SJSA1 (cell line): ENCODE measurements around the gene THAP12. TPM values are rescaled to one million over a fixed set of nuclear protein-coding genes. Genes with fewer than 3 reads are reported as not detected.
"Not testable (repeated sequence)": the region's sequence is repeated elsewhere in the genome, so short reads cannot be mapped to it uniquely, and the experiment has no call there.

Experiments
- DNase-seq, 2 experiments: peaks; one replicate each; pipeline ENCODE4 v3.0.0-alpha.2; 2015 to 2020; ENCODE audit warnings: low spot score in 2 of 2, low read depth in 1 of 2
- H3K27ac ChIP-seq: fragments of 250-450 bp; sonication (Bioruptor Pico); 2 replicates; pipeline ENCODE4 v1.5.1; 2020; ENCODE audit warnings: mild to moderate bottlenecking, moderate library complexity
- H3K27me3 ChIP-seq: fragments of 250-450 bp; sonication (Bioruptor Pico); replicated peaks from 2 replicates; pipeline ENCODE4 v1.5.1; 2020; ENCODE audit warnings: mild to moderate bottlenecking, moderate library complexity
- H3K36me3 ChIP-seq: fragments of 250-450 bp; sonication (Bioruptor Pico); 2 replicates; pipeline ENCODE4 v1.5.1; 2020; ENCODE audit warnings: mild to moderate bottlenecking
- H3K4me1 ChIP-seq: fragments of 250-450 bp; sonication (Bioruptor Pico); replicated peaks from 2 replicates; pipeline ENCODE4 v1.6.1; 2021; ENCODE audit warnings: mild to moderate bottlenecking
- H3K4me3 ChIP-seq: fragments of 250-450 bp; sonication (Bioruptor Pico); 2 replicates; pipeline ENCODE4 v1.5.1; 2020; ENCODE audit warnings: mild to moderate bottlenecking
- H3K9me3 ChIP-seq: fragments of 250-450 bp; sonication (Bioruptor Pico); replicated peaks from 2 replicates; pipeline ENCODE4 v1.5.1; 2020; ENCODE audit warnings: mild to moderate bottlenecking
- total RNA-seq: library from RNA; depleted of rRNA; stranded (reverse); fragments of >200 nt; shearing (Covaris generic); gene quantifications from 2 replicates; pipeline ENCODE4 v1.2.3, GENCODE V29; 2014

The THAP12 gene
- total RNA-seq, 1 experiment from 2014 or later, result 27.2 TPM

DNA sequence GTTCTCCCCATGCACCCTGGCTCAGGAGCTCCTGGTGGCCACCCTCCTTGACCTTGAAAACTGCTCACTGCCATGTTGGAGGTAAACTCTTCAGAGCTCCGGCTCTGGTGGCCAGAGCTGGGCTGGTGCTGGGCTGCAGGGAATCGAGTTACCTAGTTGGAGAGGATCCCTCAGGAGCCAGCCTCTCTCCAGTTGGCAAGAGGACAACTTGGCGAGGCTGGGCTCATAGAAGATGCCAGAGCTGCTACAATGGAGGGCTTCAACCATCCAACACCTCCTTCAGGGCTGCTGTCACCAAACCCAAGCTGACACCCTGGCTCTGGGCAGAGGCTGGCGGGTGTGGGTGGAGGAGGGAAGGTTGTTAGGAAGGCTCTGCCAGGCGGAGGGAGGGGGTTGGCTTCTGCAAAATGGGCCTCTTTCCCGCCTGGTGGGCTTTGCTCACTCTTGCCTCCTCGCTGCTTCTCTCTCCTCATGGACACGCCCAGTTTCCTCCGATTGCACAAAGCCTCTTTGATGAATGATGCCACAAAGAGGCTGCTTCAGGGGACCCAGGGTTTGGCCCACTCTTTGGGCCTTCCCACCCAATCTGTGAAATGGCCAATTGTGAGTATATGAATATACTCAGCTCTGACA lies 53.1 kb downstream of the THAP12 start:
- Histone ChIP-seq H3K4me3 (no peak overlapping the region), H3K4me1 (no peaks in the 10 kb centered on the region), H3K36me3 (no peaks in the 10 kb centered on the region), H3K9me3 (no peaks in the 10 kb centered on the region), H3K27me3 (no peaks in the 10 kb centered on the region), H3K27ac (no peak overlapping the region)
- no peak for DNase-seq

GRCh38 chr11:76327202-76327601 lies 53.7 kb downstream of the THAP12 start:
- DNase-seq, result no peak
- Histone ChIP-seq H3K36me3 (no peaks in the 10 kb centered on the region), H3K4me1 (no peaks in the 10 kb centered on the region), H3K27me3 (no peaks in the 10 kb centered on the region), H3K27ac (no peak overlapping the region), H3K9me3 (no peaks in the 10 kb centered on the region), H3K4me3 (no peak overlapping the region)

- DNase-seq, result no peak
- H3K9me3 ChIP-seq, result no peaks in the 10 kb centered on the region
- no peaks in the 10 kb centered on the region for H3K36me3 ChIP-seq
- no peaks in the 10 kb centered on the region for H3K4me1 ChIP-seq
- no peak overlapping the region for H3K4me3 ChIP-seq
- no peak overlapping the region for H3K27ac ChIP-seq
- no peaks in the 10 kb centered on the region for H3K27me3 ChIP-seq
Measured at GRCh38 chr11:76325185-76325584, 55.7 kb downstream of the THAP12 start.

DNA sequence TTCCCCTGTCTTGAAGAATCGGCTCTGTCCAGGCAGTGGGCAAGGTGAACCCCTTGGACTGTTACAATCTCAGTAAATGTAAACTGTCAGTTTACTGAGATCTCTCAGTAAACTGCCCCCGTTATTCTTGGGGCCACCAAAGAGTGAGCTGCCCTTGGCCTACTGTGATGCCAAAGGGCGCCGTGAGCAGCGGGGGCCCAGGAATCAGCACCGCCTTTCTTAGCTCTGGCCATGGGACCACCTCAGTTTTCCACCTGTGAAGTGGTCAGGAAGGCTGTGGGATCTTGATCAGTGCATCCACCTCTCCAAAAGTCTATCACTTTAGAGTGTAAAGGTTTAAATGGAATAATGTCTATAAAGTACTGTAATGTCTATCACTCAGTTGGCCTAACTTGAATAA lies 57.1 kb downstream of the THAP12 start:
- Histone ChIP-seq H3K4me3 (no peak overlapping the region), H3K4me1 (no peaks in the 10 kb centered on the region), H3K27me3 (no peaks in the 10 kb centered on the region), H3K36me3 (no peaks in the 10 kb centered on the region), H3K9me3 (no peaks in the 10 kb centered on the region), H3K27ac (no peak overlapping the region)
- no peak for DNase-seq

GRCh38 chr11:76323375-76323774 lies 57.6 kb downstream of the THAP12 start:
- not testable (repeated sequence) for H3K27ac ChIP-seq, DNase-seq, H3K27me3 ChIP-seq, H3K4me1 ChIP-seq, H3K4me3 ChIP-seq, H3K36me3 ChIP-seq, H3K9me3 ChIP-seq

DNA sequence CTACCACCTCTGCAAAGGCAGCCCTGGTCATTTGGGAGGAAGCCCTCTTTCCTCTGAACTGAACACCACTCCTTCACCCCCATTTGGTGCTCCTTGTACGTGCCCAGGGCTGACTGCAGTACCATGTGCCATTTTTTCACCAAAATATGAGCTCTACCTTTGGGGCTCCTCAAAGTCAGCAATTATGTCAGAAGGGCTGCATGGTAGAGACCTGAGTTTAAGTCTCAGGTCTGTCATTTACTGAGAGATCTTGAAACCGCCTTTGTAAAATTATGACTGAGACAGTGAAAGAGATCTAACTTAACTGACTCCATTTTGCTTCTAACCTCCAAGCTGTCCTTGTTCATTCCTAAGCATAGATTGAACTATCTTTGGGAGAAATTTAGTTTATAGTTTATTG lies 58.0 kb downstream of the THAP12 start:
- no peaks in the 10 kb centered on the region for H3K36me3 ChIP-seq
- DNase-seq, result no peak
- H3K4me1 ChIP-seq, result no peaks in the 10 kb centered on the region
- H3K9me3 ChIP-seq, result no peaks in the 10 kb centered on the region
- H3K4me3 ChIP-seq, result no peak overlapping the region
- H3K27ac ChIP-seq, result no peak overlapping the region
- H3K27me3 ChIP-seq, result no peaks in the 10 kb centered on the region

- no peaks in the 10 kb centered on the region for H3K27me3 ChIP-seq
- H3K27ac ChIP-seq, result no peak overlapping the region
- H3K4me3 ChIP-seq, result no peak overlapping the region
- no peaks in the 10 kb centered on the region for H3K4me1 ChIP-seq
- H3K9me3 ChIP-seq, result no peaks in the 10 kb centered on the region
- no peaks in the 10 kb centered on the region for H3K36me3 ChIP-seq
- DNase-seq, result no peak
Measured at GRCh38 chr11:76322540-76322939, 58.4 kb downstream of the THAP12 start.

- Histone ChIP-seq H3K36me3 (no peaks in the 10 kb centered on the region), H3K27ac (no peak overlapping the region), H3K9me3 (no peaks in the 10 kb centered on the region), H3K4me3 (no peak overlapping the region), H3K27me3 (no peaks in the 10 kb centered on the region), H3K4me1 (no peaks in the 10 kb centered on the region)
- DNase-seq, result no peak
Measured at GRCh38 chr11:76321820-76322524, 59.0 kb downstream of the THAP12 start.

GRCh38 chr11:76321340-76321739 lies 59.6 kb downstream of the THAP12 start:
- Histone ChIP-seq H3K36me3 (no peaks in the 10 kb centered on the region), H3K4me1 (no peaks in the 10 kb centered on the region), H3K4me3 (no peak overlapping the region), H3K27me3 (no peaks in the 10 kb centered on the region), H3K9me3 (no peaks in the 10 kb centered on the region), H3K27ac (no peak overlapping the region)
- no peak for DNase-seq

- Histone ChIP-seq H3K36me3 (no peaks in the 10 kb centered on the region), H3K27me3 (no peaks in the 10 kb centered on the region), H3K4me3 (no peak overlapping the region), H3K4me1 (no peaks in the 10 kb centered on the region), H3K27ac (no peak overlapping the region), H3K9me3 (no peaks in the 10 kb centered on the region)
- DNase-seq, result no peak
Measured at GRCh38 chr11:76320929-76321328, 60.0 kb downstream of the THAP12 start.

DNA sequence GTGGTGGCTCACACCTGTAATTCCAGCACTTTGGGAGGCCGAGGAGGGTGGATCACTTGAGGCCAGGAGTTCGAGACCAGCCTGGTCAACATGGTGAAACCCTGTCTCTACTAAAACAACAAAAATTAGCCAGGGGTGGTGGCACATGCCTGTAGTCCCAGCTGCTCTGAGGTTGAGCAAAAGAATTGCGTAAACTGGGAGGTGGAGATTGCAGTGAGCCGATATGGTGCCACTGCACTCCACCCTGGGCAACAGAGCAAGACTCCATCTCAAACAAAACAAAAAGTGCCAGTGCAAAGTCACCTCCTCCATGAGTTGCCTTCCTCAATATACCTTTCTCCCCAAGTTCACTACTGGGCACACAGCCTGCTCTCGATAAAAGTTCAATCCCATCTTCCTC lies 61.1 kb downstream of the THAP12 start:
- H3K36me3 ChIP-seq, H3K27me3 ChIP-seq, DNase-seq, H3K27ac ChIP-seq, H3K4me1 ChIP-seq, H3K9me3 ChIP-seq, H3K4me3 ChIP-seq: not testable (repeated sequence)

DNA sequence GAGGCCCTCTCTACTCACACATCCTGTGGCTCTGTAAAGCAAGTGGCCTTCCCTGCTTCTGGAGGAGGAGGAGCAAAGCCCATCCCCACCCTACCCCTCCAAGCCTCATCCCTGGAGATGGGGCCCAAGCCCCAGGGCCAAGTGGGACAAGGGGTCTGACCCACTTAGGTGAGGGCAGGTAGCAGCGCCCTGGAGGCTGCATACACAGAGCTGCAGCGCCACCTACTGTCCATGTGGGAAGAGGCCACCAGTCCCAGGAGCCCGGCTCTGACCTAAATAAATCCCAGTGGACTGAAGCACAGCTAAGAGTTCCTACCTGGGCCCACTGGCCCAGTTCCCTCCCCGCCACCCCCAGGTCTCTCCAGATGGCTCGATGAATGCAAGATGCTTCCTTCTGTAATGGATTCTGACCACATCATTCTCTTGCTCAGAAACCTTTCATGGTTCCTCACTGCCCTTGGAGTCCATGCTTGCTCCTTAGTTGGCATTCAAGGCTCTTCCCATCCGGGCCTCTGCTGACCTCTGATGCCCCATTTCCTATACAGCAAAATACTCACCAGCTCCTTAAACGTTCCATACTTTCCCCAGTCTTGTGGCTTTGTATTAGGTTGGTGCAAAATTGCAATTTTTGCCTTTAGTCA lies 62.1 kb downstream of the THAP12 start:
- H3K4me3 ChIP-seq, result no peak overlapping the region
- H3K27me3 ChIP-seq, result no peaks in the 10 kb centered on the region
- peak; percentile 38 to 54 for DNase-seq
- H3K4me1 ChIP-seq, result no peaks in the 10 kb centered on the region
- no peaks in the 10 kb centered on the region for H3K9me3 ChIP-seq
- no peak overlapping the region for H3K27ac ChIP-seq
- no peaks in the 10 kb centered on the region for H3K36me3 ChIP-seq

GRCh38 chr11:76317296-76317695 lies 63.6 kb downstream of the THAP12 start:
- Histone ChIP-seq H3K9me3 (no peaks in the 10 kb centered on the region), H3K4me3 (no peak overlapping the region), H3K36me3 (no peaks in the 10 kb centered on the region), H3K4me1 (no peaks in the 10 kb centered on the region), H3K27ac (no peak overlapping the region), H3K27me3 (no peaks in the 10 kb centered on the region)
- DNase-seq, result no peak

GRCh38 chr11:76316726-76317125 lies 64.2 kb downstream of the THAP12 start:
- Histone ChIP-seq H3K27ac (no peak overlapping the region), H3K4me3 (no peak overlapping the region), H3K36me3 (no peaks in the 10 kb centered on the region), H3K9me3 (no peaks in the 10 kb centered on the region), H3K4me1 (no peaks in the 10 kb centered on the region), H3K27me3 (no peaks in the 10 kb centered on the region)
- DNase-seq, result no peak
